HCT116 (cell line): ENCODE results near the gene PAAF1.

Source experiments
- POLR2AphosphoS5 ChIP-seq: IDR thresholded peaks from 2 replicates; pipeline ENCODE4 v1.6.1; 2011; ENCODE audit warnings: mild to moderate bottlenecking, low read depth, low read length, moderate library complexity
- TF ChIP-seq, protein P1 (sequence below), 3 experiments: fragments of 200-600 bp in 1 of 3; sonication (generic) in 1 of 3; IDR thresholded peaks in 2 of 3; conservative IDR thresholded peaks in 1 of 3; 2 replicates each; pipeline ENCODE4 v1.5.1; 2012 to 2017; ENCODE audit warnings: low read depth in 2 of 3, low read length in 2 of 3, antibody characterized with exemption in 1 of 3, borderline replicate concordance in 1 of 3, control low read depth in 1 of 3, mild to moderate bottlenecking in 1 of 3, mixed read lengths in 1 of 3, mixed run types in 1 of 3, moderate library complexity in 1 of 3; ENCODE audit not compliant: insufficient read depth in 1 of 3

DNA sequence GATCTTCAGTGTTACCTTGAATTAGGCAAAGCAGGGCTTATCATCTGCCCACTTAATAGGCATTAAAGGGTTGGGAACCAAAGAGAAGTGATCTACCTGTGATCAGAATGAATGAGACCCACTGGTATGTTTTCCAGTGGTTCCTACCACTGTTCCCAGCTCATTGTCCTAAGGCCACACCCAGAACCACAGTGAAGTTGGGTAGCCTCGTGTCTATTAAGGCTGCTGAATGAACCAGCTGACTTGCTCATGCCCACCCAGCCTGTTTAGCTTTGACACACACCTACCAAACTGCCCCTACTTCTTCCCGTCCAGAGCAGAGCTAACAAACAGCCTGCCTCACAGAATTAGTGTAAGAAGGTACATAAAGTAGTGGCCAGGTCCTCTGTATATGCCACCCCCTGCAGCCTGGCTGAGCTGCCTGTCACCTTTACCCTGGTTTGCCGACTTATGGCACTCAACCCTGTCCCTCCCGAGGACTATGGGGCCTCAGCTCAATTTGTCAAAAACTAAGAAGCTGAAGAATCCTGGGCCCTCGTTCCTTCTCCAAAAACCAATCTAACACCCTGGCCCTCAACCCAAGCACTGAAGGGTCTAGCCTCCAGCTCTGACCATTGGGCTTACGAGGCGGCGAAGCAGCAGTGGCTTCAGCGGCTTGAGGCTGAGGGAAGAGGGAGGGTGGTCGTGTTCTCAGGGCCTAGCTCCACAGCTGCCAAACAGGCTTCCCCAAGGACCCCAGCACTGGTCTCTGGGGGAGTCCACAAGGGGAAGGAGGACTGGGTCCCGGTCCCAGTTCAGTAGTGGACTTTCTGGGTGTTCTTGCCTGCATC lies 96.0 kb downstream of the PAAF1 start:
- TF ChIP-seq, protein P1, sequence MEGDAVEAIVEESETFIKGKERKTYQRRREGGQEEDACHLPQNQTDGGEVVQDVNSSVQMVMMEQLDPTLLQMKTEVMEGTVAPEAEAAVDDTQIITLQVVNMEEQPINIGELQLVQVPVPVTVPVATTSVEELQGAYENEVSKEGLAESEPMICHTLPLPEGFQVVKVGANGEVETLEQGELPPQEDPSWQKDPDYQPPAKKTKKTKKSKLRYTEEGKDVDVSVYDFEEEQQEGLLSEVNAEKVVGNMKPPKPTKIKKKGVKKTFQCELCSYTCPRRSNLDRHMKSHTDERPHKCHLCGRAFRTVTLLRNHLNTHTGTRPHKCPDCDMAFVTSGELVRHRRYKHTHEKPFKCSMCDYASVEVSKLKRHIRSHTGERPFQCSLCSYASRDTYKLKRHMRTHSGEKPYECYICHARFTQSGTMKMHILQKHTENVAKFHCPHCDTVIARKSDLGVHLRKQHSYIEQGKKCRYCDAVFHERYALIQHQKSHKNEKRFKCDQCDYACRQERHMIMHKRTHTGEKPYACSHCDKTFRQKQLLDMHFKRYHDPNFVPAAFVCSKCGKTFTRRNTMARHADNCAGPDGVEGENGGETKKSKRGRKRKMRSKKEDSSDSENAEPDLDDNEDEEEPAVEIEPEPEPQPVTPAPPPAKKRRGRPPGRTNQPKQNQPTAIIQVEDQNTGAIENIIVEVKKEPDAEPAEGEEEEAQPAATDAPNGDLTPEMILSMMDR (IDR thresholded peaks at IDR 0.05 in 2 of 3, conservative IDR thresholded peaks at IDR 0.05 in 1 of 3; ENCODE audit: borderline replicate concordance in 1 of 3, insufficient read depth in 1 of 3, low read depth in 2 of 3, low read length in 2 of 3), result no peak
- TF ChIP-seq POLR2AphosphoS5, result no peak
